ENCODE data around the gene NWD2. TPM values are rescaled to one million over a fixed set of nuclear protein-coding genes. Genes with fewer than 3 reads are reported as not detected.

NWD2 gene
- polyA plus RNA-seq, 3 donors = not detected

DNA sequence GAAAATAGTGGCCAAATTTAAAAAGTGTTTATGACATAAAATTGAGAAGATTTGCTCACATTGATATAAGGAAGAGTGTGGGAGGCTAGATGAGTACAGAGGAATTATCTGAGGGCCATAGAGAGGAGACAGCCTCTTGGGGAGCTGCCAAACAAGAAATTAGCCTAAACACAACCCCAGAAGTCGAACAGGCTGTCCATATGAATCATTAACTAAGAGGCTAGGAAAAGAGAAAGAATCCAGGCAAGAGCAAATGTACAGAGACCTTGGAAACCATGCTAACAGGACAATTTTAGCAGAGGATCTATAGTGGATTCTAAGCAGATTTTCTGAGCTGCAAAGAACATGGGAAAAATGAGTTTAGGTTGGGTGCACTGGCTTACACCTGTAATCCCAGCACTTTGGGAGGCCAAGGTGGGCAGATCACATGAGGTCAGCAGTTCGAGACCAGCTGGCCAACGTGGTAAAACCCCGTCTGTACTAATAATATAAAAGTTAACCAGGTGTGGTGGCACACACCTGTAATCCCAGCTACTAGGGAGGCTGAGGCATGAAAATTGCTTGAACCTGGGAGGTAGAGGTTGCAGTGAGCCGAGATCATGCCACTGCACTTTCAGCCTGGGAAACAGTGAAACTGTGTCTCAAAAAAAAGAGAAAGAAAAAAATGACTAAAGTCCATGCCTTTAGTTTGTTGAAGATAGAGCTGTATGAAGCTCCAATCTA lies 76.1 kb downstream of the NWD2 start:
- Histone ChIP-seq H3K4me2 (replicated peaks; ENCODE audit: extremely low read depth, low read length, poor library complexity, severe bottlenecking) (no peak overlapping the region), H3K27me3 (ENCODE audit: control insufficient read depth in 2 of 2, insufficient read depth in 2 of 2, low read length in 2 of 2) (no peaks in the 10 kb centered on the region), H3K9me3 (replicated peaks in 1 of 2; ENCODE audit: control insufficient read depth in 1 of 2, insufficient read depth in 1 of 2, low read length in 2 of 2) (no peaks in the 10 kb centered on the region), H3K4me3 (replicated peaks in 1 of 3; ENCODE audit: low read depth in 2 of 3, low read length in 3 of 3) (no peak overlapping the region), H3K9ac (ENCODE audit: insufficient read depth, low read length, poor library complexity, severe bottlenecking) (no peak overlapping the region), H3K36me3 (replicated peaks in 1 of 2; ENCODE audit: control insufficient read depth in 1 of 2, insufficient read depth in 2 of 2, low read length in 2 of 2) (no peaks in the 10 kb centered on the region), H3K27ac (ENCODE audit: low read depth in 1 of 2, low read length in 2 of 2) (no peak overlapping the region), H4K20me1 (ENCODE audit: insufficient read depth, low read length) (no peaks in the 10 kb centered on the region), H3K79me2 (ENCODE audit: insufficient read depth, low read length) (no peaks in the 10 kb centered on the region), H3K4me1 (ENCODE audit: control insufficient read depth in 1 of 2, insufficient read depth in 2 of 2, low read length in 2 of 2) (no peaks in the 10 kb centered on the region), H2AFZ (ENCODE audit: insufficient read depth, low read depth, low read length, poor library complexity, severe bottlenecking) (no peak overlapping the region)
- H3K4me3 Mint-ChIP-seq = no peak overlapping the region
- H3K27ac Mint-ChIP-seq = no peak overlapping the region
- WGBS (ENCODE audit: insufficient coverage) = no CpG with 5 or more reads among the region's 5 CpGs
- no peak for DNase-seq
- peaks cover 2 to 5% (median 2%) of the 10 kb centered on the region in 3 donors for H3K27me3 Mint-ChIP-seq (ENCODE audit: low read depth in 3 of 3)
- intact Hi-C loops (cut with micrococcal nuclease) = no loop called here
- H3K4me1 Mint-ChIP-seq = no peaks in the 10 kb centered on the region
- H3K36me3 Mint-ChIP-seq = no peaks in the 10 kb centered on the region
- peaks cover 0 to 4% (median 3%) of the 10 kb centered on the region in 7 donors for H3K9me3 Mint-ChIP-seq
- TF ChIP-seq CTCF (IDR thresholded peaks at IDR 0.05) = no peak

GRCh38 chr4:37322122-37322521 lies 77.6 kb downstream of the NWD2 start:
- H3K4me3 Mint-ChIP-seq = no peak overlapping the region

More at GRCh38 chr4:37322122-37322521, 77.6 kb downstream of the NWD2 start:
- H3K4me2 ChIP-seq (replicated peaks; ENCODE audit: extremely low read depth, low read length, poor library complexity, severe bottlenecking) = no peak overlapping the region
- no peaks in the 10 kb centered on the region for H3K4me1 Mint-ChIP-seq
- no peaks in the 10 kb centered on the region for H3K79me2 ChIP-seq (ENCODE audit: insufficient read depth, low read length)
- H3K9ac ChIP-seq (ENCODE audit: insufficient read depth, low read length, poor library complexity, severe bottlenecking) = no peak overlapping the region
- no peak for TF ChIP-seq CTCF (IDR thresholded peaks at IDR 0.05)
- H3K27me3 Mint-ChIP-seq (ENCODE audit: low read depth in 3 of 3) = peaks cover 0 to 5% (median 2%) of the 10 kb centered on the region in 3 donors
- intact Hi-C loops (cut with micrococcal nuclease) = no loop called here
- H3K27ac ChIP-seq (ENCODE audit: low read depth in 1 of 2, low read length in 2 of 2) = no peak overlapping the region
- WGBS (ENCODE audit: insufficient coverage) = 78% methylated on average over 2 of the region's 2 CpGs
- no peak overlapping the region for H2AFZ ChIP-seq (ENCODE audit: insufficient read depth, low read depth, low read length, poor library complexity, severe bottlenecking)
- no peaks in the 10 kb centered on the region for H3K4me1 ChIP-seq (ENCODE audit: control insufficient read depth in 1 of 2, insufficient read depth in 2 of 2, low read length in 2 of 2)
- H3K36me3 Mint-ChIP-seq = no peaks in the 10 kb centered on the region
- no peak overlapping the region for H3K27ac Mint-ChIP-seq
- no peaks in the 10 kb centered on the region for H3K9me3 ChIP-seq (replicated peaks in 1 of 2; ENCODE audit: control insufficient read depth in 1 of 2, insufficient read depth in 1 of 2, low read length in 2 of 2)
- no peaks in the 10 kb centered on the region for H3K27me3 ChIP-seq (ENCODE audit: control insufficient read depth in 2 of 2, insufficient read depth in 2 of 2, low read length in 2 of 2)
- no peak for DNase-seq
- no peak overlapping the region for H3K4me3 ChIP-seq (replicated peaks in 1 of 3; ENCODE audit: low read depth in 2 of 3, low read length in 3 of 3)
- no peaks in the 10 kb centered on the region for H4K20me1 ChIP-seq (ENCODE audit: insufficient read depth, low read length)
- H3K36me3 ChIP-seq (replicated peaks in 1 of 2; ENCODE audit: control insufficient read depth in 1 of 2, insufficient read depth in 2 of 2, low read length in 2 of 2) = no peaks in the 10 kb centered on the region
- H3K9me3 Mint-ChIP-seq = peaks cover 0 to 4% (median 1%) of the 10 kb centered on the region in 7 donors
